ENCODE measurements around the gene ABHD17C. TPM values are rescaled to one million over a fixed set of nuclear protein-coding genes. Genes with fewer than 3 reads are reported as not detected.
A peak's percentile ranks its signal among the peaks of the same experiment; 100 is the strongest.

ABHD17C gene
- polyA plus RNA-seq, 2 of the 4 experiments (the other 2 are of a cell fraction) = 14.0 to 23.7 TPM

DNA sequence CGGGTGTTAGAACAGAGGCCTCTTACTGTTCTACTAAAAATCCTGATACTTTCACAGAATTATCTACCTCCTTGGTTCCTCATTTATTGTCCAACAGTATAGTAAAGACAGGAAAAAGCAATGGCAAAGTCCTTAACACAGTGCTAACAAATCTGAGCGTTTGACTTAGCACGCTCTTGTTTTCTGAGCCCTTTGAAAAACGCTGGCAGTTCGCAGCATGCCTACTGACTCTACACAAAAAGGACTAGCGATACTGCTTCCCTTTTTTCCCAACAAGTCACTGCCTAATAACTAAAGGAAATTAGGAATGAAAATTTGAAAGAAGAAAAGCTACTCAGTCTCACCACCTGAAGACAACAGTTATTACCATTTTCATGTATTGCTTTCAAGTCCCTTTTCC lies 49.3 kb downstream of the ABHD17C start:
- CTCF ChIA-PET = interaction anchor here (1.6 to 2.0 kb wide), 2 partner anchors 32 to 177 kb away, joined by 4 to 9 read pairs; no protein-coding TSS in a partner anchor
- WGBS (ENCODE audit: missing lambda C conversion rate) = 91% methylated on average over 6 of the region's 6 CpGs
- no peak for TF ChIP-seq GATA3 (IDR thresholded peaks at IDR 0.05; ENCODE audit: borderline replicate concordance)
- TF ChIP-seq CHD4 (IDR thresholded peaks at IDR 0.05; ENCODE audit: borderline replicate concordance) = no peak
- no peak for TF ChIP-seq KDM1A (IDR thresholded peaks at IDR 0.05; ENCODE audit: low read depth)
- TF ChIP-seq ATOH8 (CRISPR knock-in tag; IDR thresholded peaks at IDR 0.05; ENCODE audit: low read depth) = no peak
- no peak for TF ChIP-seq ZSCAN20 (CRISPR knock-in tag; IDR thresholded peaks at IDR 0.05)
- TF ChIP-seq CEBPB (IDR thresholded peaks at IDR 0.05) = no peak
- DNase-seq (ENCODE audit: low read depth in 1 of 2, low spot score in 1 of 2) (no peak), FAIRE-seq (peak; percentile 84), ATAC-seq (no peak)
- Histone ChIP-seq H3K4me2 (peak overlapping the region; percentile 65), H3K9me3 (no peaks in the 10 kb centered on the region), H3K4me1 (peaks cover 37% of the 10 kb centered on the region), H3K4me3 (no peak overlapping the region), H3K27ac (0 out of 6 replicates have a peak overlapping the region, but pooled peaks of 1 of the 2 experiments have one; percentile 20)
- POLR2A ChIA-PET = no interaction called here

- TF ChIP-seq NPAS2 (CRISPR knock-in tag; IDR thresholded peaks at IDR 0.05; ENCODE audit: borderline replicate concordance) (no peak), RARB (CRISPR knock-in tag; IDR thresholded peaks at IDR 0.05) (no peak), CBX8 (IDR thresholded peaks at IDR 0.05) (no peak), CEBPB (IDR thresholded peaks at IDR 0.05) (no peak), JUNB (IDR thresholded peaks at IDR 0.05) (no peak), HDAC2 (IDR thresholded peaks at IDR 0.05) (no peak), CHD4 (IDR thresholded peaks at IDR 0.05; ENCODE audit: borderline replicate concordance) (no peak), CTCF (IDR thresholded peaks at IDR 0.05) (no peak), RNF2 (IDR thresholded peaks at IDR 0.05; ENCODE audit: borderline replicate concordance, low read depth) (no peak), REST (IDR thresholded peaks at IDR 0.05) (no peak), POLR2AphosphoS2 (conservative IDR thresholded peaks at IDR 0.05; ENCODE audit: low read length) (no peak), TP53 (CRISPR knock-in tag; IDR thresholded peaks at IDR 0.05) (no peak), ZC3H11A (IDR thresholded peaks at IDR 0.05) (no peak), MYC (IDR thresholded peaks at IDR 0.05; ENCODE audit: borderline replicate concordance, low read length) (no peak)
- TF ChIP-seq, protein P1, sequence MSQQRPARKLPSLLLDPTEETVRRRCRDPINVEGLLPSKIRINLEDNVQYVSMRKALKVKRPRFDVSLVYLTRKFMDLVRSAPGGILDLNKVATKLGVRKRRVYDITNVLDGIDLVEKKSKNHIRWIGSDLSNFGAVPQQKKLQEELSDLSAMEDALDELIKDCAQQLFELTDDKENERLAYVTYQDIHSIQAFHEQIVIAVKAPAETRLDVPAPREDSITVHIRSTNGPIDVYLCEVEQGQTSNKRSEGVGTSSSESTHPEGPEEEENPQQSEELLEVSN (IDR thresholded peaks at IDR 0.05; ENCODE audit: borderline replicate concordance, low read depth) = no peak
- TF ChIP-seq, protein P2, sequence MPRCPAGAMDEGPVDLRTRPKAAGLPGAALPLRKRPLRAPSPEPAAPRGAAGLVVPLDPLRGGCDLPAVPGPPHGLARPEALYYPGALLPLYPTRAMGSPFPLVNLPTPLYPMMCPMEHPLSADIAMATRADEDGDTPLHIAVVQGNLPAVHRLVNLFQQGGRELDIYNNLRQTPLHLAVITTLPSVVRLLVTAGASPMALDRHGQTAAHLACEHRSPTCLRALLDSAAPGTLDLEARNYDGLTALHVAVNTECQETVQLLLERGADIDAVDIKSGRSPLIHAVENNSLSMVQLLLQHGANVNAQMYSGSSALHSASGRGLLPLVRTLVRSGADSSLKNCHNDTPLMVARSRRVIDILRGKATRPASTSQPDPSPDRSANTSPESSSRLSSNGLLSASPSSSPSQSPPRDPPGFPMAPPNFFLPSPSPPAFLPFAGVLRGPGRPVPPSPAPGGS (IDR thresholded peaks at IDR 0.05) = no peak
- peak overlapping the region; percentile 65 for H3K4me2 ChIP-seq
- WGBS (ENCODE audit: missing lambda C conversion rate) = 9% methylated on average over 1 of the region's 1 CpG
- no peak for ATAC-seq
- no peak for FAIRE-seq
- H3K9me3 ChIP-seq = no peaks in the 10 kb centered on the region
- H3K27ac ChIP-seq = peak overlapping the region in 1 of 2 experiments; percentile 20; a peak in 1 of 6 replicates
- no peak for DNase-seq (ENCODE audit: low read depth in 1 of 2, low spot score in 1 of 2)
- H3K4me1 ChIP-seq = peaks cover 41% of the 10 kb centered on the region
- no peak overlapping the region for H3K4me3 ChIP-seq
- ChIA-PET CTCF (interaction anchor here (1.1 to 2.0 kb wide), 3 partner anchors 27 to 177 kb away, joined by 3 to 9 read pairs (median 4); no protein-coding TSS in a partner anchor), POLR2A (no interaction called here)
These were observed 49.7 kb downstream of the ABHD17C start for GRCh38 chr15:80744826-80745225.

Data from A549 (cell line).